Adipose tissue (tissue), 3 donors: ENCODE measurements around the gene LAMA4. TPM values are rescaled to one million over a fixed set of nuclear protein-coding genes. Genes with fewer than 3 reads are reported as not detected.

Source experiments
- H3K27ac ChIP-seq: one replicate; pipeline ENCODE4 v1.5.1; 2013; ENCODE audit warnings: low read depth, low read length
- WGBS, 3 donors: extraction: QIAGEN DNeasy Blood & Tissue Kit; methylation state at CpG; one replicate each; pipeline ENCODE4 v1.1.7; 2013; 5-methylcytosine and 5-hydroxymethylcytosine counted together
- polyA plus RNA-seq, 3 donors: library from polyadenylated mRNA; stranded (reverse); fragments of 200-250 nt; gene quantifications; one replicate each; pipeline ENCODE4 v1.2.3, GENCODE V29; 2013
- donor health status: healthy with polysubstance abuse.
- donor health status: Bipolar disorder and iron deficiency.
- donor health status: healthy.

The LAMA4 gene
- polyA plus RNA-seq, 3 donors = 10.0 to 157 (median 70.6) TPM

DNA sequence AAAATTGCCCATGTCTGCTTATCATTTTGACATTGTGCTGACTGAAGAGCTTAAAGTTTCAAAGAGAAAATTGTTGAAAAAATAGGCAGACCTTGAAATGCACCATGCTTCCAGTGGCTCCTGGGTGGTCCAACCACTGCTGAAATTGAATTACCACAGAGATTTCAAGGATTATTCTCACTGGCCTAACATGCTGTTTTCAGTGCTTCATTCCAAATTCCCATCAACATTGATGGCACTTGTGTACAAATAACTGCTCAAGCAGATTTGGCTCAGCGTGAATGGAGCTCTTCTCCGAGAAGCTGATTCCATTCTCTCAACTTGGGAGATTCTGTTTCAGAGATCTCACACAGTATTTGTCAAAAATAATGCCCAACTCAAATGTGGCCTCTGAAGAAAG, 75.5 kb downstream of the LAMA4 start:
- 80 to 88% (median 86%) methylated on average over 2 of the region's 2 CpGs for WGBS, 3 donors
- no peak overlapping the region for H3K27ac ChIP-seq

DNA sequence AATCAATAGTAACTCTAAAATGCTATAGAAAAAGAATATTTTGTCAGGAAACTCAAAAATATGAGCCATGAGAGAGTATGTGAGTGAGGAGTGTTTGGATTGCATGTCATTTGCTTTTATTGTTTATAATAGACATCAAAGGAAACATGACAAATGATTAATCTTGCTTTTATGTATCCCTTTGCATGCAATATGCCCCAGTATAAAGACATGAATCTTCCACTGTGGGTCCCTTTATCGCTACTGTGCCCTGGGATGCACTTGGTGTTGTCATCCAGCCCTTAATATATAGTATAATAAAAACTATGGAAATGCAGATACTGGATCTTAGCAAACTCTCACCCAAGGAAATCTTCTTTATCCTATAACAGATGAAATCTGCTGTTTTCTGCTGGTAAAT, 77.3 kb downstream of the LAMA4 start:
- 88 to 97% (median 97%) methylated on average over 1 of the region's 1 CpG for WGBS, 3 donors
- no peak overlapping the region for H3K27ac ChIP-seq

DNA sequence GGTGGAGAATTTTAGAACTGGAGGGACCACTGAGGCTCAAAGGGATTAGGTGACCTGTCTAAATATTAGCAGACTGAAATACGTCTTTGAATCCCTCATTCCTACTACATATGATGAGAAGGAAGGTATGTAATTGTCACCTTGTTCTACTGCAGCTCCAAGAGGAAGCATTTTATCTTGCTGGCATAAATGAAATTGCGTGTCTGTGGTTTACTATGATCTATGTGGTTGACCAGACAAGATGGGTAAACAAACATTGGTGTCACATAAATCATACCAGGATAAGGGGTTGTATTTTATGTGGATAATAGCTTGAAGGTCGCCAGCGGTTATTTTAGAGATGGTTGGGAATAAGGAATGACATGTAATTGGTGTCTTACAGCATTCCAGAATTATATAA, 78.2 kb downstream of the LAMA4 start:
- no peak overlapping the region for H3K27ac ChIP-seq
- 54 to 61% (median 59%) methylated on average over 4 of the region's 4 CpGs for WGBS, 3 donors

DNA sequence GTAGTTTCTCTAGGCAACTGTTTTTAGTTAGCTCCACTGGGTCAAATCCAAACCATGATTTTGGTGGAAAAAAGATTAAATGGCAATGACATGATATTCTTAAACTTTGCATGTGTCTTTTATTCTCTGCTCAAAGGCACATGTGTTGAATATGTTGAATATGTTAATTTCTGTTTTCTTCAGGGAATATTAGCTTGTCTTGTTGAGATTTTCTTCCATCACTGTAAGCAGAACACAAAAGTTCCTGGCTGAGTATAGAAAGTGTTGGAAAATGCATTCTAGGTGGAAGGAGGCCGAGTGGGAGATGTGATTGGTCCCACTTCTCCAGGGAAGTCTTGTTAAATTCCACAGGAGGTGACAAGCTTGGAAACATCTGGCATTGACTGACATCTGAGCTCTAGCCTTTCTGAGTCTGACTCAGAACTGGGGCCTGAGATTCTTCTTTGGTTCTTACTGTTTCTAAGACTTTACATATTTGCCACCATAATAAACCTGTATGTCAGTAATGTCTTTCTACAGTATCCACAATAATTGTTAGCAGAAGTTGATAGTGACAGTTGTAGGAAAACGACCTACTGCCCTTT, 81.1 kb downstream of the LAMA4 start:
- H3K27ac ChIP-seq = no peak overlapping the region
- 54 to 79% (median 67%) methylated on average over 2 of the region's 2 CpGs for WGBS, 3 donors

DNA sequence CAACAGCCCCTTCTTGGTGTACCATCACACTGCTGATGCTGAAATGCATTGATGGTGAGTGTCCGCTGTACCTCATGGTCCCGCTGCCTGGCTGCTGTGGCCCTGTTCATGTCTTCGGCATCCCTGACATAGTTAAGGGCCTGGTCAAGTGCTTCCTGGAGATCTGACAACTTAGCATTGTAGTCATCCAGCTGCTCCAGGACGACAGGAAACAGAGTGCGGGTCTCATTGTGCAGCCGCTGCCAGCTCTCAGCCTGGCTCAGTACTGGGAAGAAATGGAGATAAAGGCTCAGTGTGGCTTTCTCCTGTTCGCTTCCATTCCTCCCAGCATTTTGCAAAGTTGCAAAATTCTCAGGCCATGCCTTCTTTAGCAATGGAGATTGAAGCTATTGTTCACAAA, 81.8 kb downstream of the LAMA4 start:
- 77 to 85% (median 80%) methylated on average over 7 of the region's 7 CpGs for WGBS, 3 donors
- no peak overlapping the region for H3K27ac ChIP-seq

DNA sequence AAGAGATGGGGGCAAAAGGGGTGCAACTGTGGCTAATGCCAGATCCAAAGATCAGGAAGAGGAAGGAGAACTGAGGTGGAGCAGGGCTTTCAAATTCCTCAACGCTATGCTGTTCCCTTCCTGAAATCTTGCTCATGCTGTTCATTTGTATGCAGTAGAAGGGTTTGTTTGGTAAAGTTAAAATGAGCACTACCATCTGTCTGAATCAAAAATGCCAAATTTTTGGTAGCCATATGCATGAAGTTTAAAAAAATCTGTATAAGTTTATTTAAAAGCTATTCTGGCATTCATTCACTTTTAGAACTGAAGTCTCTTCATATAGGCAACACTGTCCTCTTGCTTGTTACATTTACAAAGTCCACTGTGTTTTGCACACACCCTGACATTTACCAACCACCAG, 84.8 kb downstream of the LAMA4 start:
- 74 to 88% (median 86%) methylated on average over 1 of the region's 1 CpG for WGBS, 3 donors

DNA sequence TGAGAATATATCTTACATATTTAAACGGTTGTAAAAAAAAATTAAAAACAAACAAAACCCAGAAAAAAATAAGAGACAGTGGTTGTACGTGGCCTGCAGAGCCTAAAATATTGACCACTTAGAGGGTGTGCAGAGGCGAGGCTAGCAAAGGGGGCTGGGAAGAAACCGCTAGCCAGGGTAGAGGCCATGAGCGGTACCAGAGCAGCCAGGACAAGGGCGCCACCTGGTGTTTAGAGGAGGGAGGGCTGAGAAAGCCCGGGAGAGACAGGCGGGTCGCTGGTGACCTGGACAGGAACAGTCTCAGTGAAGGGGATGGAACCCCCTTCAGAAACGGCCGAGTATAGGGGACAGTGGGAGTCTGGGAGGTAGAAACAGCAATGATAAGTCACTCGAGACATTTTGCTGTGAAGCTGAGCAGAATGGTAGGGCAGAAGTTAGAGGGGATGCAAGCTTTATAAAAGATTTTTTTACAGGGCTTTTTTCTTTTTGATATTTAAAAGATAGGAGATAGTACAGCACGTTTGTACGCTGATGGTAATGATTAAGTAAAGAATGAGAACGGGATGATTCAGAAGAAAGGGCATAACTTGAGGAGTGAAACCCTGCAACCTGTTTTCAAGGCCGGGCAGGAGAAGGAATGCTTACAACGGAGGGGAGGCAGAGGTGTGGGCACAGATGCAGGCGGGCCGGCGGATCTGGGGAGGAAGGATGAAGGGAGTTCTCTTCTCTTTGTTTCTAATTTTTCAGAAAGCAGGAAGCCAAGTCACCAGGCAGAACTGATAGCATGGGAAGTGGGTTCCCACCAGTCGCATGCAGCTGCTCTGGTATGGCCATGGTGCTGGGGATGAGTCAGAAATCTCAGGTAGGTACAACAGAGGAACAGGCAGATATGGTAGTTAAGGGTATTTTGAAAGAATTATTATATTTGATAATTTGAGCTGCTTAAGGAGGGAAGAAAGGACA, 90.8 kb downstream of the LAMA4 start:
- WGBS, 3 donors = 18 to 52% (median 37%) methylated on average over 21 of the region's 21 CpGs
- H3K27ac ChIP-seq = no peak overlapping the region

More for the DNA sequence above, 84.8 kb downstream of the LAMA4 start:
- no peak overlapping the region for H3K27ac ChIP-seq

DNA sequence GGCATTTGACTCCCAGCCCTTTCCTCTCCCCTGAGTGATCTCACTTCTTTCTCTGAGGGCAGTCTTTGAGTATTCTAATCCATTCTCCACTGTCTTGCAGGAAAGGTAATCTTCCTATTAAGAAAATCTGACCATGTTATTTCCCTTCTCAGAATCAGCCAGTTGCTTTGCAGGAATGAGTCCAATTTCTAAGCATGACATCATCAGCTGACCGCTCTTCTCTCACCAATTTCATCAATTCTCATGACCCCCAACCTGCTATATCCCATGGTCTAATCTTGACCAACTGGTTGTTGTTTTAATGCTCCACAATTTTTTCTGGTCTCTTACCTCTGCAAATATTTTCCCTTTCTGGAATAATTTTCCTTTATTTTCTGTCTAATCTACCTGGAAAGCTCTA, 93.6 kb downstream of the LAMA4 start:
- H3K27ac ChIP-seq = no peak overlapping the region
- WGBS, 3 donors = 93 to 95% (median 94%) methylated on average over 1 of the region's 1 CpG

DNA sequence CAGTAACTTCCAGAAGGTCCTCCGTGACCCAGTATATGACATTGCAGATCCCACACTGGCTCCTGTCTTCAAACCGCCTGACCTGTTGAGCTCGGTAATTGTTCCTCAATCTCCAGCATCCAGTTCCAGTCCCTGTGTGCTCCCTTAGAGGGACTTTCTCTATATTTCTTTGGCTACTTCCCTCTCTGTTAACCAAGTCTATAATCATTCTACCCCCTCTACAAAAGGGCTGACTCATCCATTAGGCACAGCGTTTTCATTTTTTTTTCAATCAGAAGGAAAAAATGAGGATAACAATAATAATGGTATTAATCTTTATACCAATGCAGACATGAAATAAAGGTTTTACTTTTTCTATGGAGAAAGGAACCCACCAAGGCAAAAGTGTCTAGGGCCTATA, 97.7 kb downstream of the LAMA4 start:
- WGBS, 3 donors = 81 to 94% (median 83%) methylated on average over 4 of the region's 4 CpGs
- no peak overlapping the region for H3K27ac ChIP-seq

DNA sequence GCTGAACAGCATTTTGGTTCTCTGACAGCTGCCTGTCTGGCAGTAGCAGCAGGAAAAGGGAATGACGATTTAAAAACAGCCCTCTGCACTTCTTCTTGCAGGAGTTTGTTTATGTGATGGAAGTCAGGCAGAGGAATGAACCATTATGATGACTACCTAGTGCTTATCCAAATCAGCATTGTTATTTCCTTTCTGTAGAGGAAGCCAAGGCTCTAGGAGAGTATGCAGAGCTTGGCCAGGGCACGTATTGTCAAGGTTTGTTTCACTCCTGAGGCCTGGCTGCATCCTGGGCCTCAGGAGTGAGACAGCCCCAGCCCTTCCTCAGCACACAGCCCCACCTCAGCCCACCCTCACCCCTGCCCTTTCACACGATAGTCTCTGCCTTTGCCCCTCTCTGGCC, 98.5 kb downstream of the LAMA4 start:
- H3K27ac ChIP-seq = no peak overlapping the region
- WGBS, 3 donors = 48 to 71% (median 52%) methylated on average over 3 of the region's 3 CpGs

DNA sequence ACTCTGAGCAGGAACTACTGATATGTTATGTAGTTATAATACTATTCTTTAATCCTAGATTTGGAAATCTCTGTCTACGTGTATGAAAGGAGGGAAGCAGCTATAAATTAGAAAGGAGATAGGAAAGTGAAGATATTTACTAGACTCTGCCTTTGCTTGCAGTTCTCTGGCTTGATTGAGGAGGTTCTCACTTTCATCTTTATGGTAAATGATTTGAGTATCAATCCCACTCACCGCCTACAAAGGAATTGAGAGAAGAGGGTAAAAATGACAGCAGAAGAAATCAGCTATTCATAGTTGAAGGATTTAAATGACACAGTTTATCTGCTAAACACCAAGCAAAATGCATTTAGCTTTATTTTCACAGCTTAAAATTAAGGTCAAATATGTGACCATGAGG, 99.7 kb downstream of the LAMA4 start:
- WGBS, 3 donors = 76 to 87% (median 79%) methylated on average over 2 of the region's 2 CpGs
- no peak overlapping the region for H3K27ac ChIP-seq

DNA sequence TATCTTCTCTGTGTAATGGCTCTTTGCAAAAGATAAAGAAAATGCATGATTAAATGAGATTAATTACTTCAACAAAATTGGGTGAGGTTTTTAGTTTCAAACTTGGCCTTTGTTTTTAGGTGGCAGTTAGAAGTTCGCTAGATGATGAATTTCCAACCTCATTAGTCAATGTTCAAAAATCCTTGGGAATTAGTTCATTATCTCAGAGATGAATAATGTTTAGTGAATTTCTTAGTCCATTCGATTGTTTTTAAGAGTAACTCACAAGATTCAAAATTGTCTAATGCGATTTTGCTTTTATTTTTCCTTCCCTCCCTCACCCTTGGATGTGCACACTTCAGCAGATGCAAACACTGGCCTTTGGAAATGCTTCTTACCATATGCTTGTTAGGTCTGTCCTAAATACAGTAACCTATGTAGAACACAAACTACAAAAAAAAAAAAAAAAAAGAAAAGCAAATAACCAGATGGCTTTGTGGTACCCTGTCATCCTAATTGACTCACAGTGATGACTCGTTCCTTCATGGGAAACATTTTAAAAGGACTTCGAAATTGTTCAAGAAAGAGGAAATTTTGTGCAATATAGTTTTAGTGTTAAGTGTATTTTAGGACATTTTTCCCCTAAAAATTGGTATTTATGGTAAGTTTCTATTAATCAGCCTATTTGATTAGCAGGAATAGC, 100.3 kb downstream of the LAMA4 start:
- 52 to 71% (median 55%) methylated on average over 5 of the region's 5 CpGs for whole genome bisulfite sequencing, 3 donors
- no peak overlapping the region for H3K27ac ChIP-seq

DNA sequence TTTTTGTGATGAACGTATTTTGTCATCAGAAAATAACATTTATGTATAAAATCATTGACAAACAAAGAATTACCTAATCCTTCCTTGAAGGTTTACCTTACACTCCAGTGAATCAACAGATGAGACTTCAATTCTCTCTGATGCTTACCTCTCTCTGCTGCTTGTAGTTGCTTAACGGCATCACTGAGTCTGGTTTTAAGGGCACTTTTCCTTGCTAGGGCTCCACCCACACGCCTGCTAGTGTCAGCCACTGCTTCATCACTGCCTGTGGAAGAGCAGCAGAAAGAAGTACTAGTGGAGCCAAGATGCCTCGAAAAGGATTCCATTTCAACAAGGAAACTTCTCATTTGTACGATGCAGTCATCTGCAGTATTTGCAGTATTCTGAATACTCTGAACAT, 104.0 kb downstream of the LAMA4 start:
- 52 to 73% (median 70%) methylated on average over 5 of the region's 5 CpGs for WGBS, 3 donors
- H3K27ac ChIP-seq = no peak overlapping the region

DNA sequence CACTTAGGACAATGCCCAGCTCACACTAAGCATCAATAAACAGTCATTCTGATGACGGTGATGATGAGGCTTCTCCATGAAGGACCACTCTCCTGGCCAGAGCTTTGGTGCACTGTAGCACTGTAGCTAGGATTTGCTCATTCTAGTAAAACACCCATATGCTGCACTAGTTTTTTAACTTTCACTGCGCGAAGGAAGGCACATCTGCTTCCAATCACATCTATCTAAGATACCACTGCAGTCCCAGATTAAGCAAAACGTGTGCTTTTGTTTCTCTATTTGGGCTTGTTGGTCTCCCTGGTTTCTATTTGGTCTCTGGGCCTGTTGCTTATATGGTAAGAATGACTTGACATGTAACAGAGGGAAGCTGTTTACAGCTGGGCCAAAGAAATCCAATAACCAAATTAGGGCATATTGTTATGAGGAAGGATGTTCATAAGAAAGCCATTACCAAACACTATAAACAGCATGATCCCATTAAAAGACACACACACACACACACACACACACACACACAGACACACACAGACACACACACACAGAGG, 104.6 kb downstream of the LAMA4 start:
- no peak overlapping the region for H3K27ac ChIP-seq
- 60 to 73% (median 71%) methylated on average over 4 of the region's 4 CpGs for WGBS, 3 donors

DNA sequence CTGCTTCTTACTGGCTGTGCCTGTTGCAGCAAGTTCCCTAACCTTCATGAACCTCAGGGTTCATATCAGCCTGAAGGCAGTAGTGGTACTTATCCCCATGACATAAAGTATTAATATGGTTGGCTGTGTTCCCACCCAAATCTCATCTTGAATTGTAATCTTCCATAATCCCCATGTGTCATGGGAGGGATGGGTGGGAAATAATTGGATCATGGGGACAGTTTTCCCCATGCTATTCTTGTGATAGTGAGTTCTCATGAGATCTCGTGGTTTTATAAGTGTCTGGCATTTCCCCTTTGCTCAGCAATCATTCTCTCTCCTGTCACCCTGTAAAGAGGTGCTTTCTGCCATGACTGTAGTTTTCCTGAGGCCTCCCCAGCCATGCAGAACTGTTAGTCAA, 105.1 kb downstream of the LAMA4 start:
- H3K27ac ChIP-seq = no peak overlapping the region
- WGBS, 3 donors = 17 to 67% (median 17%) methylated on average over 1 of the region's 1 CpG

DNA sequence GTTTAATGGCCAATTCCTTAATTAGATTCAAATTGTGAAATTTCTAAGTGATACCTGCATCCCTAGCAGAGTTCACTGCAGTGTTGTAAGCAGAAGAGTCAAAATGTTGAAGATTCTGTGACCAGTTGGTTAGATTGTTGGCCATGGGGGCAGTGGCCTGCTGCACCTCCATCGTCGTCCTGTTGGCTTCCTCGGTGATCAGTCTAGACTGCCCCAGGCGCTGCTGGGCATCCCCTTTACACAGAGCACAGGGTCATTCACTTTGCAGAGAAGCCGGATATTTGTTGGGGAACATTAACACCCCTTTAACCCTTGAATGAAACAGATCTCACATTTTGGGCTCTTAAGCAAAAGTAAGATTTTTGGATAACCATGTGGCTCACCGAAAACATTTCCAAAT, 106.3 kb downstream of the LAMA4 start:
- 90 to 99% (median 96%) methylated on average over 6 of the region's 6 CpGs for WGBS, 3 donors
- H3K27ac ChIP-seq = no peak overlapping the region

DNA sequence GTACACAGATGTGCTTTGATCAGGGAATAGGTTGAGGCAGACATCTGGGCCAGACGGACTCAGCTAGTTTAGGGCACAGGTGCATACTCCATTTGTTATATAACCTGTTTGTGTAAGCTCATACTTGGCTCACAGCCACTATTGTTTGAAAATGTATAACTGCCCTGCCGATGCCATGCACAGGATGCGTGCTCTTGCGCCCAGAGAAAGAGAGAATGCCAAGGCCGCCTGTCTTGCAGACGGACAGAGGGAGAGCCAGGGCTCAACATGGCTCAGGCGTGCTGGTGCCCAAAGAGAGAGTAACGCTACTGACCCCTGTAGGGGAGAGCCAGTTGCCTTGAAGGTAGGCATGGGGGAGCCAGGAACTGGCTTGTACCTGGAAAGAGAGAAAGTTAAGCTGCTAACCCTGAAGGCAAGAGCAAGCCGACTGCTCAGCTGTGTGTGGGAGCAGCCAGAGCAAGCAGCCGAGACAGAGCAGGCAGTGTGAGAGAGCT, 109.2 kb downstream of the LAMA4 start:
- H3K27ac ChIP-seq = no peak overlapping the region
- 85 to 92% (median 91%) methylated on average over 10 of the region's 10 CpGs for WGBS, 3 donors

DNA sequence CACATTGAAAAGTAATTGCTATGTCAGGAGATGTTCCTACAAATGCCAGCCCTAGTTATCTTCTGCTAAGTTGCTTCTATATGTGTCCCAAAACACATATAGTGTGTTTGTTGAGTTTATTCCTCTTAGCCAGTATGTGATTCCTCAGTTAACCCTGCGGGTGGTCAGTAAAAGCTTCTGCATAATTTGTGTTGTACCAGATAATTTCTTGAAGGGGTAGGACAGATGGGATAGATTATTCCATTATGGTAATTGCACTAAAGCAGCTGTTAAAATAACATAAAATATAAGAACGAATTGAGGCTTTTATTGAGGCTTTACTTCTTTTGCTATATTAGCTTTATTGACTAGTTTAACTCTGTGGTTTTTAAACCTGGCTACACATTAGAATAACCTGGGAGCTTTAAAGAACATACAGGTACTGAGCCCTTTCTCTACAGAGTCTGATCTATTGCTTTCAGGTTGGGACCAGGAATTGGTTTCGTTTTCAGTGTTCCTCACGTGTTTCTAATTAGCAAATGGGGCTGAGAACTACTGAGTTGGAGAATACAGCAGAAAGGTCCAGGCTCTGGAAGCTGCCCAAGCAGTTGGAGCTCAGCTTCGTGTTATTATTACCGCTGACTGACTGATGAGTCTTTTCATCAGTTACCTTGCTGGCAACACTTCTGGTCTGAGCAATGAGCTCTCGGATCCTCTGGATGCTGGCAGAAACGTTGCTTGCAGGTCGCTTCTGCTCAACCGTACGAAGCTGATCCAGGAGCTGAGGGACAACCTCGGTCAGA, 110.0 kb downstream of the LAMA4 start:
- H3K27ac ChIP-seq = no peak overlapping the region
- WGBS, 3 donors = 84 to 87% (median 84%) methylated on average over 12 of the region's 12 CpGs
